Upper lobe of right lung (tissue), 1 donor: ENCODE data around the gene LPP. TPM values are rescaled to one million over a fixed set of nuclear protein-coding genes. Genes with fewer than 3 reads are reported as not detected.

Experiments used
- ATAC-seq: fragments of 200-7000 bp; cut with Tn5 transposase; one replicate; pipeline ENCODE4 v1.9.1; 2020; ENCODE audit warnings: mild to moderate bottlenecking, moderate library complexity
- DNase-seq: peaks from one replicate; pipeline ENCODE4 v3.0.0-alpha.2; 2020
- H3K27ac ChIP-seq: fragments of 200-600 bp; one replicate; pipeline ENCODE4 v1.8.0; 2022
- H3K27me3 ChIP-seq: fragments of 200-600 bp; one replicate; pipeline ENCODE4 v1.8.0; 2022; ENCODE audit warnings: mild to moderate bottlenecking
- H3K36me3 ChIP-seq: fragments of 200-600 bp; one replicate; pipeline ENCODE4 v1.8.0; 2022
- H3K4me1 ChIP-seq: fragments of 200-600 bp; one replicate; pipeline ENCODE4 v1.8.0; 2022
- H3K4me3 ChIP-seq: fragments of 200-600 bp; one replicate; pipeline ENCODE4 v1.8.0; 2022; ENCODE audit warnings: mild to moderate bottlenecking
- H3K9me3 ChIP-seq: fragments of 200-600 bp; one replicate; pipeline ENCODE4 v1.8.0; 2022
- intact Hi-C: fragments of 100-400 bp; cut with DNase I; formaldehyde crosslinking; loops from one replicate; pipeline ENCODE4 v1.11.0; 2022
- total RNA-seq: library from RNA; stranded (reverse); fragmentation: NEBNext Ultra II Directional; extraction: Animal tissue kit (Norgen Biotek cat#: 25700); gene quantifications from one replicate; pipeline ENCODE4 v1.2.1, GENCODE V29; 2021
- TF ChIP-seq, protein P1 (sequence below): fragments of 200-600 bp; IDR thresholded peaks from one replicate; pipeline ENCODE4 v1.8.0; 2022; ENCODE audit warnings: antibody characterized with exemption
- donor health status: DM: no; HTN: yes; CAD: no; lungs with severe emphysema.

LPP gene
- total RNA-seq, 1 donor from 2014 or later = 191 TPM

DNA sequence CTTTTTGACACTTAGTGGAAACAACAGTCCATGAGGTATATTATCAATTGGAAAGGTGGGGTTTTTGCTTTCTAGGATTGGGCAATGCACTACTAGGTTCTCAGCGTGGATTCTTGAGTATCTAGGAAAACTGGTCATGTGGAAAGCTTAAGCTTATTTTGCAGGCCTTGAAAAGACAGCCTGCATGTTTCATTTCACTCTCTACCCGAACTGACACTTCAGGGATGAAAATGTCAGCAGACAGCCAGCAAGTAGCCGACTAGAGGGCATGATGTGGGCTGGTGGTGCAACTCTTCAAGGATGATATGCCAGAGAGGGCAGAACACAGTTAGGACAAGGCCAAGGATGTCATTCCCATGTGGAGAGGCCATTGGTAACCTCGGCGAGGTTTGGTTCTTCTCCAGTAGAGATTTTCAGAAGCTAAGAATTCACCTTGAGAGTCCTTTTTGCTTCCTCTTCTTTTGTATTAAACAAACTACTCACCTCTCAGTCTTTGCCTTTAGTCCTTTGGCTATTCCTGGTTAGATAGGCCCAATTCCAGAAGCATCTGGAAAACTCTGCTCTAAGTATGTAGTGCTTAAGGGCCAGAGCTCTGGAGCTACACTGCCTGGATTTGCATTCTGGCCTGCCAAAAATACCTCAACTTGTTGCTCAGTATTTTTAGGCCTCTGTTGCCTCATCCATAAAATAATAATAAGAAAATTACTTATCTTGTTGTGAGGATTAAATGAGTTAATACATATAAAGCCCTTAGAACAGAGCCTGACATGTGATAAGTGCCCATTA, 17.9 kb downstream of the LPP start:
- Histone ChIP-seq H3K36me3 (no peaks in the 10 kb centered on the region), H3K9me3 (no peaks in the 10 kb centered on the region), H3K27me3 (no peaks in the 10 kb centered on the region), H3K4me1 (peaks cover 22% of the 10 kb centered on the region), H3K4me3 (no peak overlapping the region), H3K27ac (no peak overlapping the region)
- DNase-seq (no peak), ATAC-seq (peak; percentile 46)
- TF ChIP-seq, protein P1, sequence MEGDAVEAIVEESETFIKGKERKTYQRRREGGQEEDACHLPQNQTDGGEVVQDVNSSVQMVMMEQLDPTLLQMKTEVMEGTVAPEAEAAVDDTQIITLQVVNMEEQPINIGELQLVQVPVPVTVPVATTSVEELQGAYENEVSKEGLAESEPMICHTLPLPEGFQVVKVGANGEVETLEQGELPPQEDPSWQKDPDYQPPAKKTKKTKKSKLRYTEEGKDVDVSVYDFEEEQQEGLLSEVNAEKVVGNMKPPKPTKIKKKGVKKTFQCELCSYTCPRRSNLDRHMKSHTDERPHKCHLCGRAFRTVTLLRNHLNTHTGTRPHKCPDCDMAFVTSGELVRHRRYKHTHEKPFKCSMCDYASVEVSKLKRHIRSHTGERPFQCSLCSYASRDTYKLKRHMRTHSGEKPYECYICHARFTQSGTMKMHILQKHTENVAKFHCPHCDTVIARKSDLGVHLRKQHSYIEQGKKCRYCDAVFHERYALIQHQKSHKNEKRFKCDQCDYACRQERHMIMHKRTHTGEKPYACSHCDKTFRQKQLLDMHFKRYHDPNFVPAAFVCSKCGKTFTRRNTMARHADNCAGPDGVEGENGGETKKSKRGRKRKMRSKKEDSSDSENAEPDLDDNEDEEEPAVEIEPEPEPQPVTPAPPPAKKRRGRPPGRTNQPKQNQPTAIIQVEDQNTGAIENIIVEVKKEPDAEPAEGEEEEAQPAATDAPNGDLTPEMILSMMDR = no peak
- intact Hi-C loops = no loop called here

DNA sequence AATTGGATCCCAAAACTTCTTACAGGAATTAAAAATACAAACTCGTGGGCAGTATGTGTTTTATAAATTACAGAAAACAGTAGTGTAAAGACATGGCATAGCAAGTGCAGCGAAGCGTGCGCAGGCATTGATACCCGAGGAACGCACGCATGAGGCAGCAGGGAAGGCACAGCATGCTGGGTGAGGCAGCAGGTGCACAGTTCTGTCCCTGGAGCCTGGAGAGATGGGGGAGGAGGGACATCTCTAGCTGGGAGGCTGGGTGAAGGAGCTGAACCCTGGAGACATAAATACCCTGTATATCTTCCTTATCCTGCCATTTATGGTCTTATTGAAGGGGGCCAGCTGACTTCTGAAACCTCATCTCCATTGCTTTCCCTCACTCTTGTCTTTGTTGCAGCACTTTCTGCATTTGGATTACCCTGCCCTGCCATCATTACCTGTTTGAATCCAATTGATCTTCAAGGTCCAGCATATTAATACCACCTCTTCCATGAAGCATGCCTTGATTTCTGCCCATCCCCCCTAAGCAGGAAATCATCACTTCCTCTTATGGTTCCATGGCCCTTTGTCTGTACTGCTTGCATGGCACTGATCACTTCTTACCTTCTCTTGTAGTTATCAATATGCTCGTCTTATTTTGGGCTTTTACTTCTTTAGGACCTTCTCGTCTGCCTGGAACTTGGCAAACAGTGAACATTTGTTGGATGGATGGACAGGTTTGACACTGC, 20.5 kb downstream of the LPP start:
- TF ChIP-seq, protein P1 = no peak
- Histone ChIP-seq H3K9me3 (no peaks in the 10 kb centered on the region), H3K36me3 (no peaks in the 10 kb centered on the region), H3K27me3 (no peaks in the 10 kb centered on the region), H3K27ac (no peak overlapping the region), H3K4me1 (peaks cover 35% of the 10 kb centered on the region), H3K4me3 (no peak overlapping the region)
- intact Hi-C loops = no loop called here
- ATAC-seq = no peak
- no peak for DNase-seq

DNA sequence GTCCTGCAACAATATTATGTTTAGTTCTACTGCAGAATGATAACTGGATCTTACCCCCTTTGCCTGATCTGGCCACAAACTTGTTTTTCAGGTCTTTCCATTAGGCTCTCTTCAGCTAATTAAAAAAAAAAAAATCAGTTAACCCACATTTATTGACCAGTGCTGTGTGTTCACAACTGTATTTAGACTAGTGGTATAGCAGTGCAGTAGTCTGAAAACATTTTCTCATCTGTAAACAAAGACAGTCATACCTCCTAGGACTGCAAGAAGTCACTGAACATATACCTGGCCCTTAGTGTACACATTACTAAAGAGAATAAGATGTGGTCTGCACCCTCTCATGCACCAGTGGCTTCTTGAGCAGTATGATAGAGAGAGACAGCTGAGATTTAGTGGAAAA, 22.5 kb downstream of the LPP start:
- H3K27me3 ChIP-seq = no peaks in the 10 kb centered on the region
- H3K27ac ChIP-seq = no peak overlapping the region
- TF ChIP-seq, protein P1 = no peak
- DNase-seq = no peak
- no peak for ATAC-seq
- H3K9me3 ChIP-seq = no peaks in the 10 kb centered on the region
- no peak overlapping the region for H3K4me3 ChIP-seq
- H3K4me1 ChIP-seq = peaks cover 38% of the 10 kb centered on the region
- peaks cover under 1% of the 10 kb centered on the region for H3K36me3 ChIP-seq
- intact Hi-C loops = no loop called here

DNA sequence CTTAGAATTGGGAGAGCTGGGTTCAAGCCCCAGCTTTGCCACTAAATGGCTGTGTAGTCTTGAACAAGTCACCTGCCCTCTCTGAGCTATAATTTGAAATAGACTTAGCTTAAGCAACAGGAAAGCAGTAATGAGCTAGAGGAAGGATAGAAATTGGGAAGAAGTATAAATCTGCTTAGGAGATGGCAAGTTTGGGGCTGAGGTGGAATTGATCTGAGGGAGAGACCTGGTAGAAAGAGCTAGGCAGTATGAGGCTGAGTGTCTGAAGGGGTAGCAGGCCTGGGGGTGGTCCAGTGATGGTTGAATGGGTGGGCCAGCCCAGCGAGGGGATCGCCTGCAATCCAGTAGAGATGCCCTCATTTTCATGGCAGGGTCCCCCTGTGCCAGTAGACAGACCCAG, 22.9 kb downstream of the LPP start:
- peaks cover 4% of the 10 kb centered on the region for H3K36me3 ChIP-seq
- intact Hi-C loops = no loop called here
- DNase-seq (no peak), ATAC-seq (no peak)
- peaks cover 34% of the 10 kb centered on the region for H3K4me1 ChIP-seq
- H3K27ac ChIP-seq = no peak overlapping the region
- no peak overlapping the region for H3K4me3 ChIP-seq
- H3K9me3 ChIP-seq = no peaks in the 10 kb centered on the region
- TF ChIP-seq, protein P1 = no peak
- H3K27me3 ChIP-seq = no peaks in the 10 kb centered on the region

DNA sequence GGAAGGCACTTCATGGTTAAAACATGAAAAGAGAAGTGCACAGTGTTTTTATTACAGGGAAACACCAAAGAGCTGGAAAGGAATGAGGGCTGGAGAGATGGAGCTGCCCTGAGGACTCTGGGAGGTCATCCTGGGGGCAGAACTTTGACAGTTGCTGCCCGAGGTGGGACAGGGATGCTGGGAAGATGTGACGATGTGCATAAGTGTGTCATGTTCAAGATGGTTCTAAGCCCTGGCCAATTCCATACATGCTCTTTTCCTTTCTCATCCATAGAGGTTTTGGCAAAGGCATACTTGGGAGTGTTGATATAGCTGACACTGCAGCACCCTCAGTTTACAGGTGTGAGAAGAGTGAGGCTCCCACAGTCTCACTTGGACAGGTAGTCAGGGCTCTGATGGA, 23.8 kb downstream of the LPP start:
- TF ChIP-seq, protein P1 = no peak
- intact Hi-C loops = no loop called here
- no peaks in the 10 kb centered on the region for H3K27me3 ChIP-seq
- H3K36me3 ChIP-seq = peaks cover 9% of the 10 kb centered on the region
- H3K27ac ChIP-seq = no peak overlapping the region
- no peak for DNase-seq
- no peak for ATAC-seq
- no peak overlapping the region for H3K4me3 ChIP-seq
- H3K4me1 ChIP-seq = peaks cover 31% of the 10 kb centered on the region
- H3K9me3 ChIP-seq = no peaks in the 10 kb centered on the region
